CD4-positive, alpha-beta memory T cell (primary cell): ENCODE results near the gene PRDM16. TPM values are rescaled to one million over a fixed set of nuclear protein-coding genes. Genes with fewer than 3 reads are reported as not detected.

Experiments used
- CTCF ChIA-PET: fragments of 350-600 bp; sonication (Branson Sonifier 250); formaldehyde crosslinking; loops from one replicate; lab custom pipeline; 2021; ENCODE audit warnings: inconsistent platforms; ENCODE audit not compliant: partially characterized antibody; lab: Charles Lee
- POLR2A ChIA-PET: fragments of 350-600 bp; sonication (Branson Sonifier 250); formaldehyde crosslinking; loops from one replicate; lab custom pipeline; 2021; ENCODE audit not compliant: partially characterized antibody; lab: Charles Lee
- DNase-seq, 5 donors: peaks; one replicate each; pipeline versions ENCODE4 v3.0.0 to v3.0.0-alpha.2; 2020 to 2022; ENCODE audit warnings: mixed read lengths in 1 of 5
- H3K27ac ChIP-seq: one replicate; pipeline ENCODE4 v1.7.0; 2013; ENCODE audit warnings: low read depth, low read length
- H3K27me3 ChIP-seq: 2 replicates; pipeline ENCODE4 v1.7.0; 2013; ENCODE audit warnings: mild to moderate bottlenecking, low read length, moderate library complexity; ENCODE audit not compliant: insufficient read depth
- H3K36me3 ChIP-seq: 2 replicates; pipeline ENCODE4 v1.7.0; 2013; ENCODE audit warnings: mild to moderate bottlenecking, low read length, moderate library complexity; ENCODE audit not compliant: insufficient read depth
- H3K4me1 ChIP-seq: 2 replicates; pipeline ENCODE4 v1.7.0; 2013; ENCODE audit warnings: mild to moderate bottlenecking, low read length, moderate library complexity; ENCODE audit not compliant: insufficient read depth
- H3K4me3 ChIP-seq, 2 donors: one replicate each; pipeline ENCODE4 v1.7.0; 2013; ENCODE audit warnings: low read length in 2 of 2, mild to moderate bottlenecking in 1 of 2
- H3K9me3 ChIP-seq, 2 donors: one replicate each; pipeline ENCODE4 v1.7.0; 2013; ENCODE audit warnings: low read length in 2 of 2, control low read depth in 1 of 2; ENCODE audit not compliant: control insufficient read depth in 1 of 2
- H3K27ac Mint-ChIP-seq, 7 donors: one replicate each; pipeline ENCODE4 v1.8.0; 2020 to 2021; ENCODE audit warnings: mixed read lengths in 7 of 7, mild to moderate bottlenecking in 6 of 7, inconsistent platforms in 3 of 7, moderate library complexity in 3 of 7
- H3K27me3 Mint-ChIP-seq, 2 donors: one replicate each; pipeline ENCODE4 v1.8.0; 2020 to 2021; ENCODE audit warnings: mixed read lengths in 2 of 2
- H3K36me3 Mint-ChIP-seq, 2 donors: one replicate each; pipeline ENCODE4 v1.8.0; 2020 to 2021; ENCODE audit warnings: mixed read lengths in 2 of 2, inconsistent platforms in 1 of 2, mild to moderate bottlenecking in 1 of 2
- H3K4me1 Mint-ChIP-seq, 4 donors: one replicate each; pipeline ENCODE4 v1.8.0; 2020 to 2021; ENCODE audit warnings: mixed read lengths in 4 of 4, mild to moderate bottlenecking in 1 of 4
- H3K4me3 Mint-ChIP-seq, 8 donors: one replicate each; pipeline ENCODE4 v1.8.0; 2020 to 2021; ENCODE audit warnings: mixed read lengths in 8 of 8, mild to moderate bottlenecking in 7 of 8, moderate library complexity in 6 of 8, inconsistent platforms in 3 of 8
- H3K9me3 Mint-ChIP-seq, 8 donors: one replicate each; pipeline ENCODE4 v1.8.0; 2020 to 2021; ENCODE audit warnings: mixed read lengths in 8 of 8, mild to moderate bottlenecking in 5 of 8, inconsistent platforms in 3 of 8, moderate library complexity in 1 of 8
- intact Hi-C: fragments of 100-400 bp; cut with micrococcal nuclease; formaldehyde crosslinking; loops from one replicate; pipeline ENCODE4 v1.15.1; 2023
- polyA plus RNA-seq, 2 donors: library from polyadenylated mRNA; unstranded; fragments of 300-500 nt; fragmentation: Illumina TruSeq; gene quantifications; one replicate each; pipeline ENCODE4 v1.2.3, GENCODE V29; 2021
- total RNA-seq, 2 experiments: library from RNA; stranded (reverse); gene quantifications; one replicate each; pipeline ENCODE4 v1.2.3, GENCODE V29; 2021

PRDM16 gene
- total and polyA plus RNA-seq, 4 experiments from 2014 or later: not detected

DNA sequence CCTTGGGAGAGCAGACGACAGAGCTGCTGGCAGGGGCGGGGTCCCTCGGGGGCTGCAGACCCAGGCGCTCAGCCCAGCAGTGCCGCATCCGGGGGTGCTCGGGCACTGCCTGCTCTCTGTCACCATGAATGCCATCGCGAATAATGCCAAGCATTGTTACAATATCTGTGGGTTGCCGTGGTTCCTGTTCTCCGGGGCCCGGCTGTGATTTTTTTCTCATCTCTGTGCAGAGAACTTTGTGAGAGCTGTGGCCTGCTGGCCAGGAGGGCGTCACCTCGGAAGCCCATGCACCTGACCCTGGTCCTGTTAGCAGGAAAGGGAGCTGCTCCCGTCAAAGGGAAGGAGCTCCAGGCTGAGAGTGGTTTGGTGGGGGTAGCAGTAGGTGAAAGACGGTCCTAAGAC is 70.4 kb downstream of the PRDM16 start:
- Histone ChIP-seq H3K9me3 (no peaks in the 10 kb centered on the region), H3K27me3 (no peaks in the 10 kb centered on the region), H3K36me3 (no peaks in the 10 kb centered on the region), H3K4me1 (no peaks in the 10 kb centered on the region), H3K27ac (no peak overlapping the region), H3K4me3 (no peak overlapping the region)
- ChIA-PET CTCF (no interaction called here), POLR2A (no interaction called here)
- Mint-ChIP-seq H3K9me3 (peaks cover 0 to 1% (median 0%) of the 10 kb centered on the region in 8 donors), H3K4me1 (no peaks in the 10 kb centered on the region), H3K36me3 (no peaks in the 10 kb centered on the region), H3K4me3 (no peak overlapping the region), H3K27me3 (peaks cover 0 to 3% of the 10 kb centered on the region in 2 donors), H3K27ac (no peak overlapping the region)
- intact Hi-C loops: no loop called here
- DNase-seq: no peak

DNA sequence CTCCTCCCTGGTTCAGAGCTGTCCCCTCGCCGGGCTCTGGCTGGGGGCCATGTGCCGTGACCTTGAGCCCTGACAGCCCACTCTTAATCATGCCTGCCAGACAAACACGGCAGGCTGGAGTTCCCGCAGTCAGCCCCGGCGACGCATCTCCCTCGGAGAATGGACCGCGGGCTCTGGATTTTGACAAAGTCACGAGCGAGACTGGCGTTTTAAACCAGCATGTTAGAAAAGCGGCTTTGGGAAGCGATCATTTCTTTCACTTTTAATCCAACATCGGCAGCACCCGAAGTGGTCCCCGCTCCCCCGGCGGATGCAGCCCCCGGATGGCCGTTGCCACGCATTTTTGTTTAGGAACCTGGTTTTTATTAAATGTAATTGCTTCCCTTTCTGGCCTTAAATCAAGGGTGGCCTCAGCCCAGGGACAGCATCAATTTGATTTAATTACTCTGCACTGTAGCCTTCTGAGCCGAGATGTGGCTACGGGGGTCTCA is 70.9 kb downstream of the PRDM16 start:
- no peak for DNase-seq
- Histone ChIP-seq H3K27me3 (no peaks in the 10 kb centered on the region), H3K27ac (no peak overlapping the region), H3K9me3 (no peaks in the 10 kb centered on the region), H3K36me3 (no peaks in the 10 kb centered on the region), H3K4me1 (no peaks in the 10 kb centered on the region), H3K4me3 (no peak overlapping the region)
- Mint-ChIP-seq H3K36me3 (no peaks in the 10 kb centered on the region), H3K9me3 (peaks cover 0 to 1% (median 0%) of the 10 kb centered on the region in 8 donors), H3K27me3 (peaks cover 0 to 3% of the 10 kb centered on the region in 2 donors), H3K27ac (no peak overlapping the region), H3K4me3 (no peak overlapping the region), H3K4me1 (no peaks in the 10 kb centered on the region)
- intact Hi-C loops: no loop called here
- ChIA-PET POLR2A (no interaction called here), CTCF (no interaction called here)

DNA sequence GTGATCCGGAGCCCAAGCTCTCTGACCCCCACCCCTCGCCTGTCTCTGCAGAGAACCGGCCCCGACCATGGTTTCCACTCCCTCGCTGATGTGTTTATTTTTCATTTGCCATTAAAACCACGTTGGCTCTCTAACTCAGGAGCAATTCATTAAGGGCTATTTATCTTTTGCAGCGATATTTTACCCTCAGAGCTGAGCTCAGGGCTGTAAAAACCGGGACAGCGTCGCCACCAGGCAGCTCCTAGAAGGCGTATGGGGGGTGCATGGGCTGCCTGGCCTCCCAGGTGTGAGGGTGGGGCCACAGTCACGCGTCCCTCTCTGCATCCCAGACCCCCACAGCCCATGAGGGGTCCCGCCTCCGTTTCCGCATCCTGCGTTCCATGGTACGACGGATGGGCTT is 71.4 kb downstream of the PRDM16 start:
- Mint-ChIP-seq H3K4me3 (no peak overlapping the region), H3K27me3 (peaks cover 0 to 3% of the 10 kb centered on the region in 2 donors), H3K4me1 (no peaks in the 10 kb centered on the region), H3K9me3 (peaks cover 0 to 1% (median 0%) of the 10 kb centered on the region in 8 donors), H3K36me3 (no peaks in the 10 kb centered on the region), H3K27ac (no peak overlapping the region)
- H3K4me1 ChIP-seq: no peaks in the 10 kb centered on the region
- DNase-seq: no peak
- ChIA-PET CTCF (no interaction called here), POLR2A (no interaction called here)
- no peaks in the 10 kb centered on the region for H3K27me3 ChIP-seq
- intact Hi-C loops: no loop called here
- no peak overlapping the region for H3K4me3 ChIP-seq
- H3K36me3 ChIP-seq: no peaks in the 10 kb centered on the region
- H3K9me3 ChIP-seq: no peaks in the 10 kb centered on the region
- no peak overlapping the region for H3K27ac ChIP-seq

DNA sequence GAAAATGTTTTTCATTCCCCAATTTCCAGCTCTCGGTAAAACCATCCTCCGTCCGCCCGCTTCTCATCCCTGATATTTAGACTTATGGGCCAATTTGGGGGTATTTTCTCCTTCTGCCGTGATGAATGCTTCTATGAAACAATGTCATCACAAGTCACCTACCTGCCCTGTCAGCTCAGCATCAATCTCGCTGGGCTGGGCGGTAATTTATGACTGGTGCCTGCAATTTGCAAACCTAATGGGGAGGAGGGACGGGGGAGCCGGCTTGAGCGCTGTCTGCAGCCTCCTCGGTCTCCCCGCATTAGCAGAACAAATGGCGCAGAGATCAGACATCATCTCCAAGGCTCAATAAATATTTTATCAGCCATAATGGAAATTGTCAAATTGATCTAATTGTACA is 72.1 kb downstream of the PRDM16 start:
- no peaks in the 10 kb centered on the region for H3K36me3 Mint-ChIP-seq
- peaks cover 0 to 1% (median 0%) of the 10 kb centered on the region in 8 donors for H3K9me3 Mint-ChIP-seq
- no peaks in the 10 kb centered on the region for H3K36me3 ChIP-seq
- ChIA-PET POLR2A (no interaction called here), CTCF (no interaction called here)
- no peak overlapping the region for H3K27ac ChIP-seq
- intact Hi-C loops: no loop called here
- H3K9me3 ChIP-seq: no peaks in the 10 kb centered on the region
- no peak for DNase-seq
- no peaks in the 10 kb centered on the region for H3K4me1 ChIP-seq
- peaks cover 0 to 3% of the 10 kb centered on the region in 2 donors for H3K27me3 Mint-ChIP-seq
- H3K4me3 ChIP-seq: no peak overlapping the region
- no peaks in the 10 kb centered on the region for H3K4me1 Mint-ChIP-seq
- H3K4me3 Mint-ChIP-seq: no peak overlapping the region
- no peak overlapping the region for H3K27ac Mint-ChIP-seq
- H3K27me3 ChIP-seq: no peaks in the 10 kb centered on the region

DNA sequence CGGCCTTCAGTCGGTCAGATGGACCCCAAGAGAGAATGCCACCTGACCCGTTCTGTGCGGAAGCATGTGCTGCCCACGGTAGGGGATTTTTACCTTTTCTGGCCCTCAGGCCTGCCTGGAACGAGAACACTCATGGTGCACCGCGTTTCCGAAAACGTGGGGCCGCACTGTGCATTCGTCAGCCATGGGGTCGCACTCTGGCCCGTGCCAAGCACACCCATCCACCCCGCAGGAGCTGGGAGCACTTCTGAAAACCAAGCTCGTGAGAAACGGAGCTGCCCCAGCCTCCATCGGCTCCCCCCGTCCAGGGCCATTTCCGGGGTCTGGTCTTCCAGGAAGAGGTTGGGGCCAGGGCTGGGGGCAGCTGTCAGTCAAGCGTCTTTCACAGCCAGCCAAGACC is 72.8 kb downstream of the PRDM16 start:
- Histone ChIP-seq H3K27me3 (no peaks in the 10 kb centered on the region), H3K4me1 (no peaks in the 10 kb centered on the region), H3K4me3 (no peak overlapping the region), H3K9me3 (no peaks in the 10 kb centered on the region), H3K36me3 (no peaks in the 10 kb centered on the region), H3K27ac (no peak overlapping the region)
- no peak overlapping the region for H3K4me3 Mint-ChIP-seq
- ChIA-PET CTCF (no interaction called here), POLR2A (no interaction called here)
- no peak overlapping the region for H3K27ac Mint-ChIP-seq
- no peaks in the 10 kb centered on the region for H3K36me3 Mint-ChIP-seq
- peaks cover 0 to 2% of the 10 kb centered on the region in 2 donors for H3K27me3 Mint-ChIP-seq
- intact Hi-C loops: no loop called here
- H3K4me1 Mint-ChIP-seq: no peaks in the 10 kb centered on the region
- peaks cover 0 to 3% (median 0%) of the 10 kb centered on the region in 8 donors for H3K9me3 Mint-ChIP-seq
- DNase-seq: no peak

DNA sequence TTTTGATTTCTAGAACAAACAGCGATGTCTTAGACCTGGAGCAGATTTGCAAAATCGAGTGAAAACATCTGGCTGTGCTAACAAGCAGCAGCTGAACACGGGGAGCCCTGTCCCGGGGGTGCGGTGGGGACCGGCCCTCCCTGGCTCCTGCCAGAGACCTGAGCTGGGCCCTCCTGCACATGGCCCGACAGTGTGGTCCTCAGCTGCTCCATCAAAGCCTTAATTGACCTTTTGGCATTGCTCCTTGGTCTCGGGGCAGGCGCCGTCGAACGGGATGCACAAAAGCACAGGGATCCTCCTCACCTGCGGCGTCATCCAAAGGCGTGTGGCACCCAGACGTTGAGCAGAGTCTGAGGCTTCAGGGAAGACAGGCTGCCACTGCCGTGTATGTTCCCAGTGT is 73.2 kb downstream of the PRDM16 start:
- peaks cover 0 to 1% of the 10 kb centered on the region in 2 donors for H3K27me3 Mint-ChIP-seq
- Histone ChIP-seq H3K4me3 (no peak overlapping the region), H3K4me1 (no peaks in the 10 kb centered on the region), H3K9me3 (no peaks in the 10 kb centered on the region), H3K27me3 (no peaks in the 10 kb centered on the region), H3K27ac (no peak overlapping the region), H3K36me3 (no peaks in the 10 kb centered on the region)
- H3K4me1 Mint-ChIP-seq: no peaks in the 10 kb centered on the region
- intact Hi-C loops: no loop called here
- no peak overlapping the region for H3K4me3 Mint-ChIP-seq
- peaks cover 0 to 3% (median 0%) of the 10 kb centered on the region in 8 donors for H3K9me3 Mint-ChIP-seq
- ChIA-PET CTCF (no interaction called here), POLR2A (no interaction called here)
- no peak overlapping the region for H3K27ac Mint-ChIP-seq
- DNase-seq: no peak
- no peaks in the 10 kb centered on the region for H3K36me3 Mint-ChIP-seq

DNA sequence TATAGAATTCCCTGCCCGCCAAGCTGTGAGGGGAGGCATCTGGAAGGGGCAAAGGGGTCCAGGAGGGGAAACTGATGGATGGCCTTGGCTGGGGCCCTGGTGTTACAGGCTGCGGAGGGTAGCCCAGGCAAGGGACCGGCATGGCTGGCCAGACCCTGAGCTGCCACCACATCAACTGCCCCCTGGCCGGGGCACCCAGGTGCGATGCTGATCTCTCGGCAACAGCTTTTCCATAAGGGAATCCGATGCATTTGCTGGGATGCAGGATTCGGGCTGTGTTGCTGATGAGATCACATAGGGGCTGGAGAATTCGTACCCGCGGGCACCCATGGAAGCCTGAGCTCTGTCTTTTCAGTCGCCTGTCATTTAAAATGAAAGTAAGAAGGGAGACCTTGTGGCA is 73.7 kb downstream of the PRDM16 start:
- Histone ChIP-seq H3K27ac (no peak overlapping the region), H3K36me3 (no peaks in the 10 kb centered on the region), H3K4me3 (no peak overlapping the region), H3K27me3 (no peaks in the 10 kb centered on the region), H3K9me3 (no peaks in the 10 kb centered on the region), H3K4me1 (no peaks in the 10 kb centered on the region)
- POLR2A ChIA-PET: no interaction called here
- intact Hi-C loops: no loop called here
- DNase-seq: no peak
- Mint-ChIP-seq H3K9me3 (peaks cover 0 to 3% (median 0%) of the 10 kb centered on the region in 8 donors), H3K4me1 (no peaks in the 10 kb centered on the region), H3K4me3 (no peak overlapping the region), H3K27ac (no peak overlapping the region), H3K27me3 (peaks cover 0 to 1% of the 10 kb centered on the region in 2 donors), H3K36me3 (no peaks in the 10 kb centered on the region)
- CTCF ChIA-PET: no interaction called here
